ENCODE measurements around the gene C9orf85. TPM values are rescaled to one million over a fixed set of nuclear protein-coding genes. Genes with fewer than 3 reads are reported as not detected.
A peak's percentile ranks its signal among the peaks of the same experiment; 100 is the strongest.

The C9orf85 gene
- total RNA-seq, 2 donors from 2014 or later, result 20.1 to 21.4 TPM

DNA sequence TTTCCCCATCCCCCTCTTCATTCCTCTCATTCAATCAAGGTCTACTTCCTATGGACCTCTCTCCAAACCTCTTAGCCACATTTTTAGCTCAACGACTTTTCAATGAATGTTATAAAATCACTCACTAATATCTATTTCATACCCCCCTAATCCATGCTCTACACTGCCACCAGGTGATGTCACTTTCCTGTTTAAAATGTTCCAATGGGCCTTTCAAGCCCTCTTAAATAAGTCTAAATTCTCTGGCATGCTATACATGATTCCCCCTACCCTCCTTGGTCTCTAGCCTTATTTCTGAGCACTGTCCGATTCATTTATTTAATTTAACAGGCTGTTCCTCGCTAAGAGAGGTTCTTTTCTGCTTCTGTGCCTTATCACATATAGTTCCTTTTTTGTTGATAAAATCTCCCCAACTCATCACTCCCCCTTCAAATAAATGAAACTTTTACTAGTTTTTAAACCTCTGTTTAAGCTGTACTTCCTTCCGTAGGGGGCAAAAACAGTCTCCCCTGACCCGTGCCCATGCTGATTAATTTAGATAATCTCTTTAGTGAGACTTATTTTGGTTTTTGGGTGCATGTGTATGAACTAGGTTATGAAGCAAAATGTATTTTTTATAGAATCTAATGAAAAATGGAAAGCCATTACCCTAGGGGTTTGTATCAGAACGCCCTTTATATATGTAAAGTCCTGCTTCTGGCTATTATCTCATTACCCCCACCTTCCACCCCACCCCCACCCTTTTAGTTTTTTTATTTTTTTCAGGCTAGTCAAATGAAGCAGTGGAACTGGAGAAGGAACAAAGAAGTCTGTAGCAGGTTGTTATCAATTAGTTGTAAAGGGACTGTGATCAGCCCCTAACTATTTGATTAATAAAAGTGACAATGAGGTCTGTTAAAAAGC, 9.5 kb upstream of the C9orf85 start:
- no peaks in the 10 kb centered on the region for H3K27me3 ChIP-seq (replicated peaks; ENCODE audit: insufficient read depth)
- intact Hi-C loops (cut with DNase I), result no loop called here
- no peaks in the 10 kb centered on the region for H3K4me1 ChIP-seq (replicated peaks)
- no peak overlapping the region for H3K4me3 ChIP-seq
- no peaks in the 10 kb centered on the region for H3K9me3 ChIP-seq
- no peak for TF ChIP-seq POLR2AphosphoS5 (IDR thresholded peaks at IDR 0.05)
- TF ChIP-seq, protein P1, sequence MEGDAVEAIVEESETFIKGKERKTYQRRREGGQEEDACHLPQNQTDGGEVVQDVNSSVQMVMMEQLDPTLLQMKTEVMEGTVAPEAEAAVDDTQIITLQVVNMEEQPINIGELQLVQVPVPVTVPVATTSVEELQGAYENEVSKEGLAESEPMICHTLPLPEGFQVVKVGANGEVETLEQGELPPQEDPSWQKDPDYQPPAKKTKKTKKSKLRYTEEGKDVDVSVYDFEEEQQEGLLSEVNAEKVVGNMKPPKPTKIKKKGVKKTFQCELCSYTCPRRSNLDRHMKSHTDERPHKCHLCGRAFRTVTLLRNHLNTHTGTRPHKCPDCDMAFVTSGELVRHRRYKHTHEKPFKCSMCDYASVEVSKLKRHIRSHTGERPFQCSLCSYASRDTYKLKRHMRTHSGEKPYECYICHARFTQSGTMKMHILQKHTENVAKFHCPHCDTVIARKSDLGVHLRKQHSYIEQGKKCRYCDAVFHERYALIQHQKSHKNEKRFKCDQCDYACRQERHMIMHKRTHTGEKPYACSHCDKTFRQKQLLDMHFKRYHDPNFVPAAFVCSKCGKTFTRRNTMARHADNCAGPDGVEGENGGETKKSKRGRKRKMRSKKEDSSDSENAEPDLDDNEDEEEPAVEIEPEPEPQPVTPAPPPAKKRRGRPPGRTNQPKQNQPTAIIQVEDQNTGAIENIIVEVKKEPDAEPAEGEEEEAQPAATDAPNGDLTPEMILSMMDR (IDR thresholded peaks at IDR 0.05), result no peak
- TF ChIP-seq POLR2A (IDR thresholded peaks at IDR 0.05), result no peak
- H3K36me3 ChIP-seq, result no peaks in the 10 kb centered on the region
- DNase-seq (ENCODE audit: low spot score), result no peak
- WGBS, result 46% methylated on average over 6 of the region's 6 CpGs
- no peak overlapping the region for H3K27ac ChIP-seq

DNA sequence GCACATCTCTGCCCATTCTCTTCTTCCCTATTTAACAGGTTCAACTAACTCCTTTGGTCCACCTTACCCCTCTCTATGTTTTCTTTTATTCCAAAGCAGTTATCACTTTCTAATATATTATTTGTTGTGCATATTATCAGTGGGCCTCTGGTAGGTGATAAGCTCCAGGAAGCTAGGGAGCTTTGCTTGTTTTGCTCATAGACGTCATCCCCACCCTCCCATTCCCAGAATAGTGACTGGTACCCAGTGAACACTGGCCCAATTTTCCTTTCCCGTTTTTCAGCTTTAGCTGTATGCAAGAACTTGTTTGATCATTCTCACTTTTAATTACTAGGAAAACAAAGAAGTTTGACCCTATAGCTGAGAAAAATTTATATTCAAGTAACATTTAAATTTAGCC, 7.4 kb upstream of the C9orf85 start:
- DNase-seq (ENCODE audit: low spot score), result no peak
- H3K27ac ChIP-seq, result no peak overlapping the region
- intact Hi-C loops (cut with DNase I), result no loop called here
- no peaks in the 10 kb centered on the region for H3K9me3 ChIP-seq
- no peaks in the 10 kb centered on the region for H3K36me3 ChIP-seq
- WGBS, result 80% methylated on average over 2 of the region's 2 CpGs
- no peaks in the 10 kb centered on the region for H3K27me3 ChIP-seq (replicated peaks; ENCODE audit: insufficient read depth)
- H3K4me1 ChIP-seq (replicated peaks), result no peaks in the 10 kb centered on the region
- H3K4me3 ChIP-seq, result no peak overlapping the region
- no peak for TF ChIP-seq POLR2A (IDR thresholded peaks at IDR 0.05)
- TF ChIP-seq POLR2AphosphoS5 (IDR thresholded peaks at IDR 0.05), result no peak
- TF ChIP-seq, protein P1 (IDR thresholded peaks at IDR 0.05), result no peak

DNA sequence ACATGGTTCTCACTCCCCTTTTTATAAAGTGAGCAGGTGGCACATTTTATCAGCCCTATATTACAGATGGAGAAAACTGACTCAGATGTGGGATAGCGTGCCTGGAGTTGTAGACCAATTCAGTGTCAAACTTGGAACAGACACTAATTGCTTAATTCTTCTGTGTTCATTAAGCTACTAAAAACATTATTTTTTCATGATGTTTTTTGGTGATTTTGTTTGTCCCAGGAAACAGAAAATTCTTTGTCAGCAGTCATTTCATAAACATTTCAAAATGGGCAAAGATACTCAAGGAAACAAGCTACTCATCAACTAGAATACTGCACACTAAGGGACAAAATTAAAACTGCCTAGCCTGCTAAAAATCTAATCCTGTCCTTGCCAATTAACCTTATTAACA, 2.6 kb upstream of the C9orf85 start:
- H3K9me3 ChIP-seq, result no peaks in the 10 kb centered on the region
- H3K27ac ChIP-seq, result no peak overlapping the region
- H3K4me1 ChIP-seq (replicated peaks), result no peaks in the 10 kb centered on the region
- no peak overlapping the region for H3K4me3 ChIP-seq
- H3K36me3 ChIP-seq, result no peaks in the 10 kb centered on the region
- intact Hi-C loops (cut with DNase I), result no loop called here
- TF ChIP-seq POLR2A (IDR thresholded peaks at IDR 0.05) (no peak), POLR2AphosphoS5 (IDR thresholded peaks at IDR 0.05) (no peak)
- TF ChIP-seq, protein P1 (IDR thresholded peaks at IDR 0.05), result no peak
- whole genome bisulfite sequencing, result 56% methylated on average over 1 of the region's 1 CpG
- no peak for DNase-seq (ENCODE audit: low spot score)
- H3K27me3 ChIP-seq (replicated peaks; ENCODE audit: insufficient read depth), result no peaks in the 10 kb centered on the region

DNA sequence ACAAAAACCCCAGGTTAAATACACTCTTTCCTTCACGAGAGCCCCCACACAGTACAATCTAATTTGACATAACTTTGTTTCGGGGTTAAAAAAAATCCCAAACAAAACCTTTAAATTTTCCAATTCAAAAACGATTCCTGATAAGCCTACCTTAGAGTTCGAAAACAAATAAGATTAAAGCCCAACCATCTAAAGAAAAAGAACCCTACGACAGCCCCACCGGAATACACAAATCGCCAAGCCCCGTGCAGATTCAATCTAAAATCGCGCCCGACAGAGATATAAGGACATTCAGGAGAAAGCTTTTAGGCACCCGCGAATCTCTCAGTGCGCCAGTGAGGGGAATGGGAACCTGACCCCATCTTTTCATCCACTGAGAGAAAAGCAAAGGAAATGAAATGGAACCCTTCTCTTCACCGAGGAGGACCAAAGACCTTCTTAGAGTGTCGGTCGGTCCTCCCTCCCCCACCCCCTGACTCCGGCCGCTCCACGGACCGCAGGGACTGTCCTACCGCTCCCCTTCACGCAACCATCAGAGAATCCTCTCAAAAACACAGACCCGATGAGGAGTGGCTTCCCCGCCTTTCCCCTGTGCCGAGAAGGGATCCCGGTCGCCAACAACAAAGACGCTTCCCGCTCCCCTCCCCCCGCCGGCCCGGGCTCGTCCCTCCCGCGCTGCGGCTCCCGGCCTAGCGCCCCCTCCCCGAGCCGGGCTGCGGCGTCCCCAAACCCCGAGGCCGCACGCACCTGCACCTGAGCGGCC, 1.4 kb upstream of the C9orf85 start:
- H3K36me3 ChIP-seq, result no peaks in the 10 kb centered on the region
- H3K9me3 ChIP-seq, result no peaks in the 10 kb centered on the region
- H3K27ac ChIP-seq, result peak overlapping the region; percentile 93 to 95
- H3K4me1 ChIP-seq (replicated peaks), result no peaks in the 10 kb centered on the region
- H3K27me3 ChIP-seq (replicated peaks; ENCODE audit: insufficient read depth), result no peaks in the 10 kb centered on the region
- H3K4me3 ChIP-seq, result peak overlapping the region; percentile 96
- TF ChIP-seq, protein P1 (IDR thresholded peaks at IDR 0.05), result no peak
- TF ChIP-seq POLR2AphosphoS5 (IDR thresholded peaks at IDR 0.05), result no peak
- no peak for TF ChIP-seq POLR2A (IDR thresholded peaks at IDR 0.05)
- intact Hi-C loops (cut with DNase I), result loop anchor here (2.0 kb wide), 1 partner anchor 141 kb away; the partner anchor contains the start of gene CEMIP2
- DNase-seq (ENCODE audit: low spot score), result peak; percentile 58
- 0% methylated on average over 37 of the region's 47 CpGs for WGBS
